Gastrocnemius medialis (tissue), 4 donors: ENCODE results near the gene YWHAB.

Experiments used
- POLR2A ChIP-seq, 2 donors: fragments of 450-650 bp; IDR thresholded peaks; one replicate each; pipeline ENCODE4 v1.6.1; 2017; ENCODE audit warnings: antibody characterized with exemption in 2 of 2, mild to moderate bottlenecking in 2 of 2, moderate library complexity in 2 of 2
- TF ChIP-seq, protein P1 (sequence below), 5 experiments: fragments of 450-650 bp in 3 of 5; fragments of 200-600 bp in 2 of 5; sonication (generic) in 2 of 5; IDR thresholded peaks in 4 of 5; conservative IDR thresholded peaks in 1 of 5; 1 replicate in 4 of 5; 2 replicates in 1 of 5; pipeline ENCODE4 v1.5.1; 2016 to 2019; ENCODE audit warnings: antibody characterized with exemption in 5 of 5, mild to moderate bottlenecking in 3 of 5, moderate library complexity in 3 of 5

DNA sequence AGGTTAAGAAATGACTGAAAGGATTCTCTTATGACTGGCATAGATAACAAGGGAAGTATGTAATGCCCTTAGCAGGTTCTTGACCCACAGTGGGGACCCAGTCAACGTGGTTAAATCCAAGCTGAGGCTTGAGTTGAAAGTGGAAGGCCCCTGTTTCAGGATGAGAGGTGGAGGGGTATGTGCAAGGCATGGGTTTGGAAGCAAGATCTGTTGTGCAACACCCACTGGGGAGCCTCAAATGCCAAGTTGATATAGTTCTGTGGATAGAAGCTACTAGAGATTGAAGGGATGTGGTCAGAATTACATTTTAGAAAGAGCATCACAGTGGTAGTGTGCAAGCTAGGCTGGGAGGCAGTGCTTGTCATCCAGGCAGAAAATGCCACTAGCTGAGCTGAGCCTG is 29.4 kb downstream of the YWHAB start:
- TF ChIP-seq, protein P1, sequence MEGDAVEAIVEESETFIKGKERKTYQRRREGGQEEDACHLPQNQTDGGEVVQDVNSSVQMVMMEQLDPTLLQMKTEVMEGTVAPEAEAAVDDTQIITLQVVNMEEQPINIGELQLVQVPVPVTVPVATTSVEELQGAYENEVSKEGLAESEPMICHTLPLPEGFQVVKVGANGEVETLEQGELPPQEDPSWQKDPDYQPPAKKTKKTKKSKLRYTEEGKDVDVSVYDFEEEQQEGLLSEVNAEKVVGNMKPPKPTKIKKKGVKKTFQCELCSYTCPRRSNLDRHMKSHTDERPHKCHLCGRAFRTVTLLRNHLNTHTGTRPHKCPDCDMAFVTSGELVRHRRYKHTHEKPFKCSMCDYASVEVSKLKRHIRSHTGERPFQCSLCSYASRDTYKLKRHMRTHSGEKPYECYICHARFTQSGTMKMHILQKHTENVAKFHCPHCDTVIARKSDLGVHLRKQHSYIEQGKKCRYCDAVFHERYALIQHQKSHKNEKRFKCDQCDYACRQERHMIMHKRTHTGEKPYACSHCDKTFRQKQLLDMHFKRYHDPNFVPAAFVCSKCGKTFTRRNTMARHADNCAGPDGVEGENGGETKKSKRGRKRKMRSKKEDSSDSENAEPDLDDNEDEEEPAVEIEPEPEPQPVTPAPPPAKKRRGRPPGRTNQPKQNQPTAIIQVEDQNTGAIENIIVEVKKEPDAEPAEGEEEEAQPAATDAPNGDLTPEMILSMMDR (IDR thresholded peaks at IDR 0.05 in 4 of 5, conservative IDR thresholded peaks at IDR 0.05 in 1 of 5): no peak
- TF ChIP-seq POLR2A (IDR thresholded peaks at IDR 0.05): no peak
